Caco-2 (cell line): ENCODE results near the gene TMPRSS3. TPM values are rescaled to one million over a fixed set of nuclear protein-coding genes. Genes with fewer than 3 reads are reported as not detected.

ENCODE experiments used
- BruUV-seq: library from RNA; stranded (reverse); fragments of 400-500 nt; replicated peaks from 2 replicates; lab custom pipeline; 2021; lab: Mats Ljungman, UMichigan
- CTCF ChIA-PET: fragments of 300-600 bp; sonication (Branson Sonifier 250); formaldehyde crosslinking; loops from one replicate; lab custom pipeline; 2022; ENCODE audit warnings: antibody characterized with exemption; lab: Charles Lee
- POLR2A ChIA-PET: fragments of 300-600 bp; sonication (Branson Sonifier 250); formaldehyde crosslinking; loops from one replicate; lab custom pipeline; 2022; ENCODE audit warnings: antibody characterized with exemption; lab: Charles Lee
- DNase-seq, 2 experiments: peaks; one replicate each; pipeline versions ENCODE4 v3.0.0 to v3.0.0-alpha.2; 2020 to 2022
- H3K27me3 ChIP-seq: replicated peaks from 2 replicates; pipeline ENCODE4 v1.6.0; 2011; ENCODE audit warnings: low read length; ENCODE audit not compliant: control insufficient read depth, insufficient read depth
- H3K36me3 ChIP-seq: 2 replicates; pipeline ENCODE4 v1.5.1; 2011; ENCODE audit warnings: low read length; ENCODE audit not compliant: control insufficient read depth, insufficient read depth
- H3K4me1 ChIP-seq: fragments of 250-450 bp; sonication (Bioruptor Pico); 2 replicates; pipeline ENCODE4 v1.5.1; 2020; ENCODE audit warnings: mild to moderate bottlenecking
- H3K4me3 ChIP-seq: 2 replicates; pipeline ENCODE4 v1.5.1; 2011; ENCODE audit warnings: low read depth, mild to moderate bottlenecking, control low read depth, low read length
- H3K9me3 ChIP-seq: fragments of 250-450 bp; sonication (Bioruptor Pico); 2 replicates; pipeline ENCODE4 v1.5.1; 2020; ENCODE audit warnings: mild to moderate bottlenecking, moderate library complexity
- H3K27ac Mint-ChIP-seq: one replicate; pipeline ENCODE4 v1.8.0; 2022; ENCODE audit warnings: mixed read lengths; ENCODE audit not compliant: unreplicated experiment
- H3K27me3 Mint-ChIP-seq: one replicate; pipeline ENCODE4 v1.8.0; 2022; ENCODE audit warnings: mixed read lengths; ENCODE audit not compliant: insufficient read depth, unreplicated experiment
- H3K36me3 Mint-ChIP-seq: one replicate; pipeline ENCODE4 v1.8.0; 2022; ENCODE audit warnings: mild to moderate bottlenecking, mixed read lengths; ENCODE audit not compliant: insufficient read depth, unreplicated experiment
- H3K4me1 Mint-ChIP-seq: one replicate; pipeline ENCODE4 v1.8.0; 2022; ENCODE audit warnings: low read depth, mixed read lengths; ENCODE audit not compliant: unreplicated experiment
- H3K4me3 Mint-ChIP-seq: one replicate; pipeline ENCODE4 v1.8.0; 2022; ENCODE audit warnings: mild to moderate bottlenecking, moderate library complexity, mixed read lengths; ENCODE audit not compliant: unreplicated experiment
- H3K9me3 Mint-ChIP-seq: one replicate; pipeline ENCODE4 v1.8.0; 2022; ENCODE audit warnings: mixed read lengths; ENCODE audit not compliant: unreplicated experiment
- intact Hi-C: fragments of 100-400 bp; cut with micrococcal nuclease; formaldehyde crosslinking; loops from one replicate; pipeline ENCODE4 v1.10.0; 2022; ENCODE audit not compliant: unreplicated experiment
- total RNA-seq: library from RNA; stranded (reverse); gene quantifications from 2 replicates; pipeline ENCODE4 v1.2.3, GENCODE V29; 2022
- TF ChIP-seq, protein P1 (sequence below), 2 experiments: fragments of 200-600 bp in 1 of 2; IDR thresholded peaks; 1 replicate in 1 of 2; 2 replicates in 1 of 2; pipeline versions ENCODE4 v1.5.1 to v1.8.0; 2011 to 2022; ENCODE audit warnings: antibody characterized with exemption in 1 of 2, control low read depth in 1 of 2, inconsistent platforms in 1 of 2, low read depth in 1 of 2, low read length in 1 of 2, mild to moderate bottlenecking in 1 of 2, moderate library complexity in 1 of 2; ENCODE audit not compliant: insufficient read depth in 1 of 2, severe bottlenecking in 1 of 2, unreplicated experiment in 1 of 2

TMPRSS3 gene
- total RNA-seq, 1 experiment from 2014 or later: not detected

DNA sequence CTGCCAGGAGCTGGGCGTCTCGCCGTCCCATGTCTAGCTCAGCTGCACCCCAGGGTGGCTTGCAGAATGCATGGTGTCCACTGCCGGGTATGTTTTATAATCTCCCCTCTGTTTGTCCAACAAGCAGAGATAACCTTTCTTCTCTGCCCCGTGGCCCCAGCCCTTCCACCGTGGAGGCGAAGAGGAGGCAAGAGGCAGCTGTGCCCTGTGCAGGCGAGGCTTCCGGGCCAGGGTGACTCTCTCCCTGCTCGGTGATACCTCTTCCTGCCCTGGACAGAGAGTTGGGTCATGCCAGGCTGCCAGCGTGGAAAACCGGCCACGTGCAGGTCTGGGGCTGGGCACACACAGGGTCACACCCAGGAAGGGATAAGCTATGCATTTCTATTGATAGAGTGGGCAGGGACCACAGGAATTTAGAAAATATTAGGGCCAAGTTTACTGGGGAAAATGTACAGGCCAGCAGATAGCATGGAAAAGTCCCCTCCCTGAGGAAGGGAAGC, 44.9 kb downstream of the TMPRSS3 start, which contains the start of gene TFF2:
Gene TFF2 (minus strand): TSS at position 68 of the 500 bp plus-strand sequence. CDS start 37 bp downstream, at position 31.
- intact Hi-C loops: no loop called here
- peak within 1 kb of the TSS; percentile 28 for H3K4me3 Mint-ChIP-seq
- no TSS peak for BruUV-seq

DNA sequence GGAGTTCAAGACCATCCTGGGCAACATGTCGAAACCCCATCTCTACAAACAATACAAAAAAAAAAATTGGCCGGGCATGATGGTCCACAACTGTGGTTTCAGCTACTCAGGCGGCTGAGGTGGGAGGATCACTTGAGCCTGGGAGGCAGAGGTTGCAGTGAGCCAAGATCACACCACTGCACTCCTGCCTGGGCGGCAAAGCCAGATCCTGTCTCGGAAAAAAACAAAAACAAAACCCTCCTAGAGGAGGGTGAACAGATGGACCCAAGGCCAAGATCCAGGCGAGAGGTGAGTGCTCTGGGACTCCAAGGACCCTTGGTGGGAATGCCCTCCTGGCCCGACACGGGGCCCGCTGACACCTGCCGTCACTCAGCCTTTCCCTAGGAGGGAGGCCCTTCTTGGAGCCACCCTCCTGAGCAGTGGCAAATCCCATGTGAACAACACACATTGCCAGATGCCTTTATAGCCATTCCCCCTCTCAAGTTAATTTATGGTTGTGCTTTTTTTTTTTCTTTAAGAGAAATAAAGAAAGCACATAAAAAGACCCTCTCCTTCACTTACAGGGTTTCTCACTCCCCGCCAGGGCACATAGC, 45.4 kb downstream of the TMPRSS3 start:
- intact Hi-C loops: no loop called here
- POLR2A ChIA-PET: no interaction called here
- peaks cover 11% of the 10 kb centered on the region for H3K9me3 Mint-ChIP-seq
- no peaks in the 10 kb centered on the region for H3K27me3 Mint-ChIP-seq
- peaks cover 11% of the 10 kb centered on the region for H3K4me1 Mint-ChIP-seq
- CTCF ChIA-PET: no interaction called here
- no peaks in the 10 kb centered on the region for H3K27me3 ChIP-seq
- TF ChIP-seq, protein P1, sequence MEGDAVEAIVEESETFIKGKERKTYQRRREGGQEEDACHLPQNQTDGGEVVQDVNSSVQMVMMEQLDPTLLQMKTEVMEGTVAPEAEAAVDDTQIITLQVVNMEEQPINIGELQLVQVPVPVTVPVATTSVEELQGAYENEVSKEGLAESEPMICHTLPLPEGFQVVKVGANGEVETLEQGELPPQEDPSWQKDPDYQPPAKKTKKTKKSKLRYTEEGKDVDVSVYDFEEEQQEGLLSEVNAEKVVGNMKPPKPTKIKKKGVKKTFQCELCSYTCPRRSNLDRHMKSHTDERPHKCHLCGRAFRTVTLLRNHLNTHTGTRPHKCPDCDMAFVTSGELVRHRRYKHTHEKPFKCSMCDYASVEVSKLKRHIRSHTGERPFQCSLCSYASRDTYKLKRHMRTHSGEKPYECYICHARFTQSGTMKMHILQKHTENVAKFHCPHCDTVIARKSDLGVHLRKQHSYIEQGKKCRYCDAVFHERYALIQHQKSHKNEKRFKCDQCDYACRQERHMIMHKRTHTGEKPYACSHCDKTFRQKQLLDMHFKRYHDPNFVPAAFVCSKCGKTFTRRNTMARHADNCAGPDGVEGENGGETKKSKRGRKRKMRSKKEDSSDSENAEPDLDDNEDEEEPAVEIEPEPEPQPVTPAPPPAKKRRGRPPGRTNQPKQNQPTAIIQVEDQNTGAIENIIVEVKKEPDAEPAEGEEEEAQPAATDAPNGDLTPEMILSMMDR (IDR thresholded peaks at IDR 0.05; ENCODE audit: insufficient read depth in 1 of 2, low read depth in 1 of 2, low read length in 1 of 2, severe bottlenecking in 1 of 2, unreplicated experiment in 1 of 2): no peak
- DNase-seq: no peak
- no peaks in the 10 kb centered on the region for H3K9me3 ChIP-seq
- H3K4me3 Mint-ChIP-seq: peak overlapping the region; percentile 28
- peaks cover 12% of the 10 kb centered on the region for H3K4me1 ChIP-seq
- H3K4me3 ChIP-seq: no peak overlapping the region
- H3K36me3 ChIP-seq: no peaks in the 10 kb centered on the region; the same call in 1 of the 2 replicates
- H3K27ac Mint-ChIP-seq: peak overlapping the region; percentile 34
- no TSS peak for BruUV-seq
- H3K36me3 Mint-ChIP-seq: no peaks in the 10 kb centered on the region

More for the DNA sequence above, 44.9 kb downstream of the TMPRSS3 start, which contains the start of gene TFF2:
- CTCF ChIA-PET: no interaction called here
- peak; percentile 37 to 63 for DNase-seq
- TF ChIP-seq, protein P1 (IDR thresholded peaks at IDR 0.05; ENCODE audit: insufficient read depth in 1 of 2, low read depth in 1 of 2, low read length in 1 of 2, severe bottlenecking in 1 of 2, unreplicated experiment in 1 of 2): no peak
- Histone ChIP-seq H3K36me3 (no peaks in the 10 kb centered on the region; the same call in 1 of the 2 replicates), H3K27me3 (no peaks in the 10 kb centered on the region), H3K9me3 (no peaks in the 10 kb centered on the region), H3K4me1 (peaks cover 12% of the 10 kb centered on the region), H3K4me3 (no peak within 1 kb of the TSS; the same call in 1 of the 2 replicates)
- Mint-ChIP-seq H3K36me3 (no peaks in the 10 kb centered on the region), H3K4me1 (peaks cover 11% of the 10 kb centered on the region), H3K9me3 (peaks cover 11% of the 10 kb centered on the region), H3K27me3 (no peaks in the 10 kb centered on the region), H3K27ac (peak within 1 kb of the TSS; percentile 34)
- POLR2A ChIA-PET: no interaction called here

GRCh38 chr21:42349420-42350317, 46.2 kb downstream of the TMPRSS3 start:
- H3K36me3 ChIP-seq: no peaks in the 10 kb centered on the region; the same call in 1 of the 2 replicates
- Mint-ChIP-seq H3K27ac (no peak overlapping the region), H3K36me3 (no peaks in the 10 kb centered on the region), H3K4me1 (peaks cover 11% of the 10 kb centered on the region), H3K4me3 (no peak overlapping the region), H3K9me3 (peaks cover 11% of the 10 kb centered on the region), H3K27me3 (no peaks in the 10 kb centered on the region)
- H3K27me3 ChIP-seq: no peaks in the 10 kb centered on the region
- no peak for DNase-seq
- intact Hi-C loops: no loop called here
- H3K4me1 ChIP-seq: peaks cover 12% of the 10 kb centered on the region
- H3K9me3 ChIP-seq: no peaks in the 10 kb centered on the region
- TF ChIP-seq, protein P1 (IDR thresholded peaks at IDR 0.05; ENCODE audit: insufficient read depth in 1 of 2, low read depth in 1 of 2, low read length in 1 of 2, severe bottlenecking in 1 of 2, unreplicated experiment in 1 of 2): no peak
- POLR2A ChIA-PET: no interaction called here
- CTCF ChIA-PET: no interaction called here
- BruUV-seq: no TSS peak
- no peak overlapping the region for H3K4me3 ChIP-seq
